Endothelial cell of umbilical vein (primary cell): ENCODE data around the gene FGF12. TPM values are rescaled to one million over a fixed set of nuclear protein-coding genes. Genes with fewer than 3 reads are reported as not detected.

Source experiments
- BruUV-seq: library from RNA; stranded (reverse); fragments of 400-500 nt; replicated peaks from 2 replicates; lab custom pipeline; 2021; lab: Mats Ljungman, UMichigan
- CTCF ChIA-PET: fragments of 300-600, 350-600 bp; sonication (Branson Sonifier 250); formaldehyde crosslinking; loops from one replicate; lab custom pipeline; 2021; ENCODE audit warnings: antibody characterized with exemption, inconsistent platforms; lab: Charles Lee
- POLR2A ChIA-PET: fragments of 300-600, 350-600 bp; sonication (Branson Sonifier 250); formaldehyde crosslinking; loops from one replicate; lab custom pipeline; 2021; ENCODE audit warnings: antibody characterized with exemption, inconsistent platforms; lab: Charles Lee
- DNase-seq: peaks from one replicate; pipeline ENCODE4 v3.0.0-alpha.2; 2011; ENCODE audit warnings: low read depth, low spot score
- FAIRE-seq: peaks from 2 replicates; lab custom pipeline; 2011; peaks lifted over from hg19 to GRCh38; lab: Jason Lieb, UNC
- H2AFZ ChIP-seq: 2 replicates; pipeline ENCODE4 v1.6.0; 2012; ENCODE audit warnings: low read depth, low read length, control low read depth, inconsistent platforms
- H3K27ac ChIP-seq: 2 replicates; pipeline ENCODE4 v1.5.1; 2011; ENCODE audit warnings: low read depth, mild to moderate bottlenecking, control low read depth, low read length, moderate library complexity; ENCODE audit not compliant: insufficient read depth
- H3K27me3 ChIP-seq, 2 experiments: 2 replicates each; pipeline versions ENCODE4 v1.6.0 to v1.6.1; 2011; ENCODE audit warnings: low read length in 2 of 2, mixed read lengths in 1 of 2; ENCODE audit not compliant: control insufficient read depth in 2 of 2, insufficient read depth in 2 of 2
- H3K36me3 ChIP-seq, 2 experiments: 2 replicates in 1 of 2; 3 replicates in 1 of 2; pipeline ENCODE4 v1.5.1; 2011; ENCODE audit warnings: low read length in 2 of 2, mild to moderate bottlenecking in 1 of 2, moderate library complexity in 1 of 2; ENCODE audit not compliant: control insufficient read depth in 2 of 2, insufficient read depth in 2 of 2; ENCODE audit errors: extremely low read depth in 1 of 2
- H3K4me1 ChIP-seq: 3 replicates; pipeline ENCODE4 v1.5.1; 2011; ENCODE audit warnings: mild to moderate bottlenecking, low read length; ENCODE audit not compliant: control insufficient read depth, insufficient read depth; ENCODE audit errors: extremely low read depth
- H3K4me2 ChIP-seq: 2 replicates; pipeline ENCODE4 v1.6.1; 2011; ENCODE audit warnings: low read length, control low read depth, mixed read lengths; ENCODE audit not compliant: insufficient read depth
- H3K4me3 ChIP-seq, 3 experiments: fragments of 200-600 bp in 1 of 3; sonication (generic), shearing (Covaris generic) in 1 of 3; replicated peaks in 1 of 3; 2 replicates each; pipeline ENCODE4 v1.5.1; 2011 to 2016; ENCODE audit warnings: control low read depth in 3 of 3, low read length in 3 of 3, mild to moderate bottlenecking in 2 of 3, inconsistent platforms in 1 of 3, low read depth in 1 of 3, moderate library complexity in 1 of 3; ENCODE audit not compliant: insufficient read depth in 1 of 3
- H3K79me2 ChIP-seq: 2 replicates; pipeline ENCODE4 v1.6.0; 2012; ENCODE audit warnings: low read length, inconsistent platforms; ENCODE audit not compliant: control insufficient read depth, insufficient read depth
- H3K9ac ChIP-seq: replicated peaks from 2 replicates; pipeline ENCODE3; 2011; ENCODE audit warnings: low read length, control low read depth; ENCODE audit not compliant: insufficient read depth; ENCODE audit errors: extremely low read depth
- H3K9me1 ChIP-seq: replicated peaks from 3 replicates; pipeline ENCODE4 v1.6.0; 2011; ENCODE audit warnings: mild to moderate bottlenecking, low read length; ENCODE audit not compliant: control insufficient read depth, insufficient read depth; ENCODE audit errors: extremely low read depth
- H3K9me3 ChIP-seq: replicated peaks from 2 replicates; pipeline ENCODE4 v1.5.1; 2012; ENCODE audit warnings: low read length, inconsistent platforms; ENCODE audit not compliant: control insufficient read depth, insufficient read depth
- H4K20me1 ChIP-seq: replicated peaks from 2 replicates; pipeline ENCODE3; 2011; ENCODE audit warnings: mild to moderate bottlenecking, low read length; ENCODE audit not compliant: control insufficient read depth, insufficient read depth; ENCODE audit errors: extremely low read depth
- EZH2 ChIP-seq: IDR thresholded peaks from 2 replicates; pipeline ENCODE4 v1.6.1; 2012; ENCODE audit warnings: borderline replicate concordance, low read depth, mild to moderate bottlenecking, moderate library complexity, low read length, inconsistent platforms; ENCODE audit not compliant: severe bottlenecking
- FOS ChIP-seq: IDR thresholded peaks from 2 replicates; pipeline ENCODE4 v1.6.1; 2011; ENCODE audit warnings: mild to moderate bottlenecking, low read length, moderate library complexity, borderline replicate concordance; ENCODE audit not compliant: insufficient read depth
- GATA2 ChIP-seq: IDR thresholded peaks from 2 replicates; pipeline ENCODE4 v1.7.0; 2011; ENCODE audit warnings: low read depth, mild to moderate bottlenecking, moderate library complexity, mixed read lengths, low read length; ENCODE audit not compliant: insufficient read length, insufficient read depth
- JUN ChIP-seq: IDR thresholded peaks from 2 replicates; pipeline ENCODE4 v1.6.1; 2011; ENCODE audit warnings: borderline replicate concordance, low read depth; ENCODE audit not compliant: insufficient read length, insufficient read depth
- MYC ChIP-seq: IDR thresholded peaks from one replicate; pipeline ENCODE4 v1.6.1; 2011; ENCODE audit warnings: mild to moderate bottlenecking, low read depth, low read length
- POLR2A ChIP-seq: IDR thresholded peaks from 2 replicates; pipeline ENCODE4 v1.6.1; 2012; ENCODE audit warnings: low read depth, mild to moderate bottlenecking, control low read depth, low read length
- POLR2AphosphoS5 ChIP-seq: IDR thresholded peaks from 2 replicates; pipeline ENCODE4 v1.6.1; 2012; ENCODE audit warnings: low read depth, mild to moderate bottlenecking, control low read depth, low read length, moderate library complexity; ENCODE audit not compliant: insufficient read depth
- dilution Hi-C: fragments of 300-500 bp; cut with MboI; formaldehyde crosslinking; loops from one replicate; pipeline ENCODE4 v1.15.0; 2019; ENCODE audit warnings: low sequenced_read_pairs; ENCODE audit not compliant: extremely low pct_ligation_motif_present
- intact Hi-C: fragments of 100-400 bp; cut with micrococcal nuclease; formaldehyde crosslinking; loops from one replicate; pipeline ENCODE4 v1.10.0; 2022
- polyA plus RNA-seq, 4 experiments: library from polyadenylated mRNA; depleted of rRNA in 3 of 4; stranded (reverse) in 3 of 4; unstranded in 1 of 4; fragments of >200 nt; gene quantifications; 2 replicates each; pipeline versions ENCODE4 v1.2.1 to v1.2.3, GENCODE V29; 2011 to 2012; ENCODE audit warnings: missing spikeins in 1 of 4
- total RNA-seq: library from RNA; stranded (reverse); gene quantifications from 2 replicates; pipeline ENCODE4 v1.2.3, GENCODE V29; 2021
- TF ChIP-seq, protein P1 (sequence below), 2 donors: IDR thresholded peaks; 1 replicate in 1 of 2; 2 replicates in 1 of 2; pipeline ENCODE4 v1.5.1; 2011; ENCODE audit warnings: low read length in 2 of 2, mild to moderate bottlenecking in 2 of 2, moderate library complexity in 2 of 2, control low read depth in 1 of 2, inconsistent platforms in 1 of 2, low read depth in 1 of 2; ENCODE audit not compliant: insufficient read depth in 1 of 2; ENCODE audit errors: extremely low read depth in 1 of 2
- TF ChIP-seq, protein P2 (sequence below): IDR thresholded peaks from 2 replicates; pipeline ENCODE4 v1.6.1; 2011; ENCODE audit not compliant: insufficient read depth, insufficient read length

FGF12 gene
- total and polyA plus RNA-seq, 2 donors (not counting 3 experiments of a cell fraction or from before 2014, with no cell fraction given): 0.72 to 2.5 TPM

DNA sequence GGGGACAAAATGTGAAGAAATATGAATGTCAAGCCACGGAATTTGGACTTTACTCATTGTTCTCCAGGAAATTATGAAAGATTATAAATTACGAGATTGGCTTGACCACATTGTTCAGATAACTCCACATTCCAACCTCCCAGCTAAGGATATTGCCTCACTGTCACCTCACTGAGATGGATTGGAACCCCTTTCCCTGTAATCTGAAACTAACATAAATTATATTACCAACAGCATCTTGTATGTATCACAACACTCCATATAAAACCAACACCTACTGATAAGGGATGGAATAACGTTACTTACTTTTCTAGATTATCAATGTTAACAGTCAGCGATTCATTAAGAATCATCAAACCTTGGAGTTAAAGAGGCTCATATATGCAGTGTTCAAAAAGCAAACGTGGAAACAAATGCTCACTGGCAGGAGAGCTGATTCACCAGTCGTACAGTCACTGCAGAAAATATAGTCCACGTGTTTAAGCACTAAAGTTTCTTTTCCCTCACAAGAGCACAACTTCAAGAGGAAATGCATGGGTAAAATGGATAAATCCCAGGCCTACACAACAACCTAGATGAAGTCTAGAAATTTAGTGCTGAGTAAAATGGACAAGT, 451.5 kb downstream of the FGF12 start:
- ChIA-PET CTCF (interaction anchor here (1.1 kb wide), 1 partner anchor 48 kb away, joined by 3 read pairs; no protein-coding TSS in a partner anchor), POLR2A (no interaction called here)
- H3K27ac ChIP-seq: no peak overlapping the region
- no peaks in the 10 kb centered on the region for H3K9me3 ChIP-seq
- FAIRE-seq (no peak), DNase-seq (peak; percentile 42)
- H2AFZ ChIP-seq: no peak overlapping the region
- TF ChIP-seq POLR2A (no peak), MYC (no peak), GATA2 (peak; percentile 47), FOS (peak; percentile 4), EZH2 (no peak)
- TF ChIP-seq, protein P1, sequence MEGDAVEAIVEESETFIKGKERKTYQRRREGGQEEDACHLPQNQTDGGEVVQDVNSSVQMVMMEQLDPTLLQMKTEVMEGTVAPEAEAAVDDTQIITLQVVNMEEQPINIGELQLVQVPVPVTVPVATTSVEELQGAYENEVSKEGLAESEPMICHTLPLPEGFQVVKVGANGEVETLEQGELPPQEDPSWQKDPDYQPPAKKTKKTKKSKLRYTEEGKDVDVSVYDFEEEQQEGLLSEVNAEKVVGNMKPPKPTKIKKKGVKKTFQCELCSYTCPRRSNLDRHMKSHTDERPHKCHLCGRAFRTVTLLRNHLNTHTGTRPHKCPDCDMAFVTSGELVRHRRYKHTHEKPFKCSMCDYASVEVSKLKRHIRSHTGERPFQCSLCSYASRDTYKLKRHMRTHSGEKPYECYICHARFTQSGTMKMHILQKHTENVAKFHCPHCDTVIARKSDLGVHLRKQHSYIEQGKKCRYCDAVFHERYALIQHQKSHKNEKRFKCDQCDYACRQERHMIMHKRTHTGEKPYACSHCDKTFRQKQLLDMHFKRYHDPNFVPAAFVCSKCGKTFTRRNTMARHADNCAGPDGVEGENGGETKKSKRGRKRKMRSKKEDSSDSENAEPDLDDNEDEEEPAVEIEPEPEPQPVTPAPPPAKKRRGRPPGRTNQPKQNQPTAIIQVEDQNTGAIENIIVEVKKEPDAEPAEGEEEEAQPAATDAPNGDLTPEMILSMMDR (IDR thresholded peaks at IDR 0.05; ENCODE audit: extremely low read depth in 1 of 2, insufficient read depth in 1 of 2, low read depth in 1 of 2, low read length in 2 of 2): no peak
- no peaks in the 10 kb centered on the region for H3K27me3 ChIP-seq
- no peak overlapping the region for H3K9ac ChIP-seq
- H3K79me2 ChIP-seq: no peaks in the 10 kb centered on the region
- no peak overlapping the region for H3K4me2 ChIP-seq
- no TSS peak for BruUV-seq
- H3K36me3 ChIP-seq: no peaks in the 10 kb centered on the region
- H3K9me1 ChIP-seq: no peaks in the 10 kb centered on the region
- no peaks in the 10 kb centered on the region for H4K20me1 ChIP-seq
- H3K4me1 ChIP-seq: no peaks in the 10 kb centered on the region
- intact Hi-C loops: no loop called here
- dilution Hi-C loops: no loop called here
- no peak overlapping the region for H3K4me3 ChIP-seq

DNA sequence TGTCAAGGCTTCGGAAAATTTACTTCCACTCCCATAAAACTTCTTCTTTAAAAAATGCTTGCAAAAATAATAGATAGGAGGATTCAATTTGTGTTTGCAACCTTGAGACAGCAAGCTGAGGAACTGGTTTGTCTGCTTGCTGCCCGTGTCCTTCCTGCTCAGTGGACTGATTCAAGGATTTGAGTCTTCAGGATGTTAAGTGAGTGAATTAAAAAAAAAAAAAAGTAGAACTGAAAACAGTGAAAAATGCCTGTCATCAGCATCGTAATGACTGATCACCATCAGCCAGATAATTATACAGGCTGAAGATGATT, 453.7 kb downstream of the FGF12 start:
- H3K9me3 ChIP-seq: no peaks in the 10 kb centered on the region
- CTCF ChIA-PET: interaction anchor here (1.3 to 1.6 kb wide), 2 partner anchors 8 to 64 kb away, joined by 4 read pairs; no protein-coding TSS in a partner anchor
- dilution Hi-C loops (no loop called here), intact Hi-C loops (no loop called here)
- H3K79me2 ChIP-seq: no peaks in the 10 kb centered on the region
- no peaks in the 10 kb centered on the region for H3K4me1 ChIP-seq
- no peak overlapping the region for H3K9ac ChIP-seq
- DNase-seq: no peak
- H3K36me3 ChIP-seq: no peaks in the 10 kb centered on the region
- no peak overlapping the region for H3K4me2 ChIP-seq
- POLR2A ChIA-PET: no interaction called here
- no peak overlapping the region for H3K27ac ChIP-seq
- no peaks in the 10 kb centered on the region for H3K27me3 ChIP-seq
- no peak for FAIRE-seq
- TF ChIP-seq MYC (no peak), POLR2A (no peak), JUN (no peak), EZH2 (no peak), POLR2AphosphoS5 (no peak), FOS (no peak), GATA2 (no peak)
- TF ChIP-seq, protein P2, sequence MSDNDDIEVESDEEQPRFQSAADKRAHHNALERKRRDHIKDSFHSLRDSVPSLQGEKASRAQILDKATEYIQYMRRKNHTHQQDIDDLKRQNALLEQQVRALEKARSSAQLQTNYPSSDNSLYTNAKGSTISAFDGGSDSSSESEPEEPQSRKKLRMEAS: no peak
- TF ChIP-seq, protein P1 (IDR thresholded peaks at IDR 0.05; ENCODE audit: extremely low read depth in 1 of 2, insufficient read depth in 1 of 2, low read depth in 1 of 2, low read length in 2 of 2): no peak
- H3K9me1 ChIP-seq: no peaks in the 10 kb centered on the region
- H3K4me3 ChIP-seq: no peak overlapping the region
- BruUV-seq: no TSS peak
- H2AFZ ChIP-seq: no peak overlapping the region
- no peaks in the 10 kb centered on the region for H4K20me1 ChIP-seq
